ENCODE results near the gene SIRT3. TPM values are rescaled to one million over a fixed set of nuclear protein-coding genes. Genes with fewer than 3 reads are reported as not detected.
"Not testable (repeated sequence)": the region's sequence is repeated elsewhere in the genome, so short reads cannot be mapped to it uniquely, and the experiment has no call there.

The SIRT3 gene
- total RNA-seq, 4 donors from 2014 or later = 7.2 to 27.9 (median 20.6) TPM

DNA sequence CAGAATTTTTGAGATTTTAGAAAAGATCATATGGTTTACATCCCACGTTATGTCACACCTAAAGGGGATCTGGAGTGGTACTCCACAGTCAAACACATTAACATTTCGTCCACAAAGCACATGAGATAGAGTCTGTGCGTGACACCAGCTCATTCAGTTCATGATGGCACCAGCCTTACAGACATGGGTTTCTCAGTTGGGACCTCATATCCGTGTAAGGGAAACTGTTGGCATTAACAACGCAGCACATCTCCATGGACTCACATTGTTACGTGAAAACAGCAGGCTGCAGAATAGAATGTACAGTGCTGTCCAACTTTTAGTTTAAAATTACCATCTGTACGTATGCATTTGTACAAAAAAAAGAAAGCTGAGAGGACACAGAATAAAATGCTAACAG is 14.6 kb downstream of the SIRT3 start:
- in situ Hi-C loops (cut with MboI; ENCODE audit: low pct_ligation_motif_present in 1 of 4, low pct_unique_long_range_greater_than_20kb in 1 of 4, low sequenced_read_pairs in 3 of 4) = no loop called here
- H3K36me3 ChIP-seq = no peaks in the 10 kb centered on the region
- no peak for DNase-seq

DNA sequence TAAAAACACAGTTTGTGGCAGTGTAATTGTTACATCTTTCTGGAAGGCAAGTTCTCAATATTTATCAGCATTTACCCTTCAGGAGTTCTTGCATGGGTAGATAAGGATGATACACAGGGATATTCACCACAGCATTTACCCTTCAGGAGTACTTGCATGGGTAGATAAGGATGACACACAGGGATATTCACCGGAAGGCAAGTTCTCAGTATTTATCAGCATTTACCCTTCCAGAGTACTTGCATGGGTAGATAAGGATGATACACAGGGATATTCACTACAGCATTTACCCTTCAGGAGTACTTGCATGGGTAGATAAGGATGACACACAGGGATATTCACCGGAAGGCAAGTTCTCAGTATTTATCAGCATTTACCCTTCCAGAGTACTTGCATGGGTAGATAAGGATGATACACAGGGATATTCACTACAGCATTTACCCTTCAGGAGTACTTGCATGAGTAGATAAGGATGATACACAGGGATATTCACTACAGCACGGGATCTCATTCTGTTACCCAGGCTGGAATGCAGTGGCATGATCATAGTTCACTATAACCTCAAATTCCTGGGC is 15.4 kb downstream of the SIRT3 start:
- H3K4me1 ChIP-seq; H3K27me3 ChIP-seq; DNase-seq; H3K36me3 ChIP-seq; intact Hi-C loops (cut with DNase I; ENCODE audit: low total_unique reads); H3K27ac ChIP-seq; in situ Hi-C loops (cut with MboI; ENCODE audit: low pct_ligation_motif_present in 1 of 4, low pct_unique_long_range_greater_than_20kb in 1 of 4, low sequenced_read_pairs in 3 of 4); H3K4me3 ChIP-seq; H3K9me3 ChIP-seq: not testable (repeated sequence)
- 93 to 100% methylated on average over 1 to 3 of the region's 3 CpGs for WGBS, 2 donors (ENCODE audit: low coverage in 1 of 2)

More for the DNA sequence above, 14.6 kb downstream of the SIRT3 start:
- Histone ChIP-seq H3K4me3 (no peak overlapping the region), H3K9me3 (no peaks in the 10 kb centered on the region), H3K27me3 (no peaks in the 10 kb centered on the region), H3K4me1 (no peaks in the 10 kb centered on the region), H3K27ac (no peak overlapping the region)
- 88 to 90% methylated on average over 2 to 7 of the region's 7 CpGs for WGBS, 2 donors (ENCODE audit: low coverage in 1 of 2)
- intact Hi-C loops (cut with DNase I; ENCODE audit: low total_unique reads) = no loop called here
- no peak for TF ChIP-seq POLR2A (IDR thresholded peaks at IDR 0.05)
- no peak for TF ChIP-seq POLR2AphosphoS5 (IDR thresholded peaks at IDR 0.05)
- TF ChIP-seq, protein P1, sequence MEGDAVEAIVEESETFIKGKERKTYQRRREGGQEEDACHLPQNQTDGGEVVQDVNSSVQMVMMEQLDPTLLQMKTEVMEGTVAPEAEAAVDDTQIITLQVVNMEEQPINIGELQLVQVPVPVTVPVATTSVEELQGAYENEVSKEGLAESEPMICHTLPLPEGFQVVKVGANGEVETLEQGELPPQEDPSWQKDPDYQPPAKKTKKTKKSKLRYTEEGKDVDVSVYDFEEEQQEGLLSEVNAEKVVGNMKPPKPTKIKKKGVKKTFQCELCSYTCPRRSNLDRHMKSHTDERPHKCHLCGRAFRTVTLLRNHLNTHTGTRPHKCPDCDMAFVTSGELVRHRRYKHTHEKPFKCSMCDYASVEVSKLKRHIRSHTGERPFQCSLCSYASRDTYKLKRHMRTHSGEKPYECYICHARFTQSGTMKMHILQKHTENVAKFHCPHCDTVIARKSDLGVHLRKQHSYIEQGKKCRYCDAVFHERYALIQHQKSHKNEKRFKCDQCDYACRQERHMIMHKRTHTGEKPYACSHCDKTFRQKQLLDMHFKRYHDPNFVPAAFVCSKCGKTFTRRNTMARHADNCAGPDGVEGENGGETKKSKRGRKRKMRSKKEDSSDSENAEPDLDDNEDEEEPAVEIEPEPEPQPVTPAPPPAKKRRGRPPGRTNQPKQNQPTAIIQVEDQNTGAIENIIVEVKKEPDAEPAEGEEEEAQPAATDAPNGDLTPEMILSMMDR (IDR thresholded peaks at IDR 0.05) = no peak
- no peak for TF ChIP-seq EP300 (IDR thresholded peaks at IDR 0.05; ENCODE audit: low read depth)

DNA sequence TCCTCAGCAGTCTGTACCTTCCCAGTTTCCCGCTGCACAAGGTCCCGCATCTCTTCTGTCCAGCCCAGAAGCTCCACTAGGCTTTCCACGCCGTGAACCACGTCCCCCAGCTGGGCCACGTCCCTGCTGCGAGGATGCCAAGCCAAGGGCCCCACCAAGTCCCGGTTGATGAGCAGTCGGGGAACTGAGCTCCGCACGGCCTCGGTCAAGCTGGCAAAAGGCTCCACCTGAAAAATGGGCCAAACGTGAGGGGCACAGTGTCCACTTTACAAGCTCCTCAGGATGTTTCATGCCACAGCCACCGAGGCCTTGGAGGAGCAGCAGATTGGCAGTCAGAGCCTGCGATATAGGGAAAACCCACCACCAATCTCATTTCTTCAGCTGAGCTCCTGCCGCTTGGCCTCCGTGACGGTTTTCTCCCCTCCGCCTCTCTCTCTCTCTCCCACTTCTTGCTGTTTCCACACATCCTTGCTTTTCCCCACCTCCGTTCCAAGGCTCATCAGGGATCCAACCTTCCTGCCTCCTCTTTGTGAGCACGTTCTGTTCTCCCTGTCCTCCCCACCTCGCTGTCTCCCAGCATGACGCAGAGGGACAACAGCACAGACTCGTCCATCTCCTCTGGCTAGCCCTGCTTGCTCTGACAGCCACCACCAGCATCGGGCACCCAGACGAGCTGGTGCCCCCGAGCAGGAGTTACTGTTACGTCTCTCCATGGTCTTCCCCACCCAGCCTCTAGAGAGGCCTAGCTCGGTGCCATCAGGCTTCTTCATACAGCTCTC is 17.1 kb downstream of the SIRT3 start:
- H3K36me3 ChIP-seq = peaks cover 0 to 10% (median 3%) of the 10 kb centered on the region in 4 donors

DNA sequence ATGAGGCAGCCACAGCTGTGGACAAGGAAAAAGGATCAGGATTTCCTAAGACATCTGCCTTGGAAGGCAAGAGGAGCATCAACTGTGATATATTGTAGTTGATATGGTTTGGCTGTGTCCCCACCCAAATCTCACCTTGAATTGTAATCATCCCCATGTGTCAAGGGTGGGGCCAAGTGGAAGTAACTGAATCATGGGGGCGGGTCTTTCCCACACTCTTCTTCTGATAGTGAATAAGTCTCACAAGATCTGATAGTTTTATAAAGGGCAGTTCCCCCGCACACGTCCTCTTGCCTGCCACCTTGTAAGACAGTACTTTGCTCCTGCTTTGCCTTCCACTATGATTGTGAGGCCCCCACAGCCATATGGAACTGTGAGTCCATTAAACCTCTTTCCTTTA is 18.4 kb downstream of the SIRT3 start:
- peaks cover 0 to 21% (median 7%) of the 10 kb centered on the region in 4 donors for H3K36me3 ChIP-seq
- H3K4me3 ChIP-seq = no peak overlapping the region
- WGBS, 2 donors (ENCODE audit: low coverage in 1 of 2) = 88 to 93% methylated on average over 2 to 3 of the region's 3 CpGs
- no peaks in the 10 kb centered on the region for H3K27me3 ChIP-seq
- no peaks in the 10 kb centered on the region for H3K9me3 ChIP-seq
- intact Hi-C loops (cut with DNase I; ENCODE audit: low total_unique reads) = no loop called here
- TF ChIP-seq, protein P1 (IDR thresholded peaks at IDR 0.05) = no peak
- no peak for DNase-seq
- no peaks in the 10 kb centered on the region for H3K4me1 ChIP-seq
- no peak overlapping the region for H3K27ac ChIP-seq
- in situ Hi-C loops (cut with MboI; ENCODE audit: low pct_ligation_motif_present in 1 of 4, low pct_unique_long_range_greater_than_20kb in 1 of 4, low sequenced_read_pairs in 3 of 4) = no loop called here

More for the DNA sequence above, 17.1 kb downstream of the SIRT3 start:
- 93 to 95% methylated on average over 12 to 29 of the region's 29 CpGs for WGBS, 2 donors (ENCODE audit: low coverage in 1 of 2)
- no peaks in the 10 kb centered on the region for H3K4me1 ChIP-seq
- no peaks in the 10 kb centered on the region for H3K9me3 ChIP-seq
- in situ Hi-C loops (cut with MboI; ENCODE audit: low pct_ligation_motif_present in 1 of 4, low pct_unique_long_range_greater_than_20kb in 1 of 4, low sequenced_read_pairs in 3 of 4) = no loop called here
- TF ChIP-seq, protein P1 (IDR thresholded peaks at IDR 0.05) = no peak
- no peak for TF ChIP-seq POLR2AphosphoS5 (IDR thresholded peaks at IDR 0.05)
- no peak for TF ChIP-seq POLR2A (IDR thresholded peaks at IDR 0.05)
- TF ChIP-seq EP300 (IDR thresholded peaks at IDR 0.05; ENCODE audit: low read depth) = no peak
- H3K4me3 ChIP-seq = no peak overlapping the region
- DNase-seq = no peak
- intact Hi-C loops (cut with DNase I; ENCODE audit: low total_unique reads) = no loop called here
- H3K27me3 ChIP-seq = no peaks in the 10 kb centered on the region
- H3K27ac ChIP-seq = no peak overlapping the region

Measured in transverse colon (tissue), 4 donors.